Epidermal melanocyte (primary cell): ENCODE measurements around the gene P2RY14.

Experiments
- DNase-seq: peaks from one replicate; pipeline ENCODE4 v3.0.0; 2011; ENCODE audit warnings: low spot score; ENCODE audit not compliant: insufficient read length

The P2RY14 gene

GRCh38 chr3:151301787-151302186, 23.4 kb upstream of the P2RY14 start:
- DNase-seq: no peak

- DNase-seq: no peak
These were observed 22.2 kb upstream of the P2RY14 start for GRCh38 chr3:151300539-151300938.

GRCh38 chr3:151299006-151299405, 20.7 kb upstream of the P2RY14 start:
- no peak for DNase-seq

- DNase-seq: no peak
These were observed 19.1 kb upstream of the P2RY14 start for GRCh38 chr3:151297429-151297828.

- DNase-seq: no peak
These were observed 17.9 kb upstream of the P2RY14 start for GRCh38 chr3:151296226-151296625.

GRCh38 chr3:151293127-151293526, 14.8 kb upstream of the P2RY14 start:
- no peak for DNase-seq

- DNase-seq: no peak
These were observed 12.3 kb upstream of the P2RY14 start for GRCh38 chr3:151290673-151291072.

GRCh38 chr3:151289445-151289844, 11.1 kb upstream of the P2RY14 start:
- no peak for DNase-seq

GRCh38 chr3:151285940-151286339, 7.6 kb upstream of the P2RY14 start:
- no peak for DNase-seq

- DNase-seq: no peak
These were observed 5.6 kb upstream of the P2RY14 start for GRCh38 chr3:151283907-151284461.

GRCh38 chr3:151283387-151283786, 5.0 kb upstream of the P2RY14 start:
- DNase-seq: no peak

- DNase-seq: peak; percentile 49
These were observed 4.6 kb upstream of the P2RY14 start for GRCh38 chr3:151282921-151283320.

GRCh38 chr3:151281671-151282324, 3.5 kb upstream of the P2RY14 start:
- DNase-seq: no peak

- no peak for DNase-seq
These were observed 1.7 kb downstream of the P2RY14 start for GRCh38 chr3:151276687-151277042.

- DNase-seq: no peak
These were observed 2.2 kb downstream of the P2RY14 start for GRCh38 chr3:151276038-151276686.

GRCh38 chr3:151275091-151275490, 3.3 kb downstream of the P2RY14 start:
- DNase-seq: no peak

GRCh38 chr3:151269631-151270030, 8.7 kb downstream of the P2RY14 start:
- no peak for DNase-seq

- DNase-seq: no peak
These were observed 9.8 kb downstream of the P2RY14 start for GRCh38 chr3:151268267-151269235.

GRCh38 chr3:151267066-151267465, 11.3 kb downstream of the P2RY14 start:
- DNase-seq: no peak

GRCh38 chr3:151265866-151266265, 12.5 kb downstream of the P2RY14 start:
- no peak for DNase-seq

GRCh38 chr3:151265166-151265565, 13.2 kb downstream of the P2RY14 start:
- DNase-seq: no peak

GRCh38 chr3:151264605-151265004, 13.7 kb downstream of the P2RY14 start:
- DNase-seq: no peak
